Suprapubic skin (tissue), 4 donors: ENCODE data around the gene DDX5. TPM values are rescaled to one million over a fixed set of nuclear protein-coding genes. Genes with fewer than 3 reads are reported as not detected.

Source experiments
- DNase-seq, 2 donors: peaks; one replicate each; pipeline ENCODE4 v3.0.0-alpha.2; 2019; ENCODE audit warnings: low spot score in 2 of 2
- H3K27ac ChIP-seq: fragments of 200-600 bp; sonication (generic); one replicate; pipeline ENCODE4 v1.5.1; 2019
- H3K27me3 ChIP-seq: fragments of 200-600 bp; sonication (generic); one replicate; pipeline ENCODE4 v1.5.1; 2019
- H3K36me3 ChIP-seq: fragments of 200-600 bp; sonication (generic); one replicate; pipeline ENCODE4 v1.5.1; 2019
- H3K4me1 ChIP-seq: fragments of 200-600 bp; sonication (generic); one replicate; pipeline ENCODE4 v1.5.1; 2019
- H3K4me3 ChIP-seq: fragments of 200-600 bp; sonication (generic); one replicate; pipeline ENCODE4 v1.5.1; 2019; ENCODE audit warnings: mild to moderate bottlenecking
- H3K9me3 ChIP-seq: fragments of 200-600 bp; sonication (generic); one replicate; pipeline ENCODE4 v1.5.1; 2019
- CTCF ChIP-seq, 2 donors: fragments of 200-600 bp in 1 of 2; fragments of 450-650 bp in 1 of 2; sonication (generic) in 1 of 2; IDR thresholded peaks; one replicate each; pipeline ENCODE4 v1.5.1; 2016 to 2019; ENCODE audit warnings: antibody characterized with exemption in 2 of 2, mild to moderate bottlenecking in 1 of 2, moderate library complexity in 1 of 2
- EP300 ChIP-seq: sonication (generic); formaldehyde crosslinking; IDR thresholded peaks from one replicate; pipeline ENCODE4 v1.6.1; 2017; ENCODE audit warnings: antibody characterized with exemption
- POLR2A ChIP-seq, 2 donors: fragments of 450-650 bp; IDR thresholded peaks; one replicate each; pipeline ENCODE4 v1.6.1; 2017; ENCODE audit warnings: antibody characterized with exemption in 2 of 2, mild to moderate bottlenecking in 2 of 2, moderate library complexity in 2 of 2
- POLR2AphosphoS5 ChIP-seq, 3 donors: sonication (generic); formaldehyde crosslinking; IDR thresholded peaks; one replicate each; pipeline ENCODE4 v1.6.1; 2017; ENCODE audit warnings: antibody characterized with exemption in 3 of 3
- WGBS: methylation state at CpG from one replicate; pipeline ENCODE4 v1.1.5; 2018; 5-methylcytosine and 5-hydroxymethylcytosine counted together
- total RNA-seq, 4 donors: library from RNA; depleted of rRNA; stranded (reverse); fragments of >200 nt; gene quantifications; one replicate each; pipeline ENCODE4 v1.1.0, GENCODE V29; 2016

DDX5 gene
- total RNA-seq, 4 donors from 2014 or later = 532 to 1,402 (median 922) TPM

- no peak for DNase-seq
- H3K27me3 ChIP-seq = no peaks in the 10 kb centered on the region
- no peak overlapping the region for H3K27ac ChIP-seq
- H3K9me3 ChIP-seq = no peaks in the 10 kb centered on the region
- WGBS = 88% methylated on average over 2 of the region's 2 CpGs
- H3K36me3 ChIP-seq = peaks cover 85% of the 10 kb centered on the region
- TF ChIP-seq EP300 (no peak), POLR2AphosphoS5 (IDR thresholded peaks at IDR 0.05) (no peak), POLR2A (IDR thresholded peaks at IDR 0.05) (no peak), CTCF (IDR thresholded peaks at IDR 0.05) (no peak)
- peaks cover 4% of the 10 kb centered on the region for H3K4me1 ChIP-seq
- no peak overlapping the region for H3K4me3 ChIP-seq
Measured at GRCh38 chr17:64536913-64537312, 30.8 kb upstream of the DDX5 start.

- Histone ChIP-seq H3K27me3 (no peaks in the 10 kb centered on the region), H3K27ac (no peak overlapping the region), H3K9me3 (no peaks in the 10 kb centered on the region), H3K4me3 (no peak overlapping the region), H3K4me1 (peaks cover 6% of the 10 kb centered on the region), H3K36me3 (peaks cover 90% of the 10 kb centered on the region)
- TF ChIP-seq EP300 (no peak), POLR2A (IDR thresholded peaks at IDR 0.05) (no peak), CTCF (IDR thresholded peaks at IDR 0.05) (no peak), POLR2AphosphoS5 (IDR thresholded peaks at IDR 0.05) (no peak)
- WGBS = 75% methylated on average over 6 of the region's 6 CpGs
- no peak for DNase-seq
Measured at GRCh38 chr17:64535357-64535756, 29.3 kb upstream of the DDX5 start.

- peaks cover 95% of the 10 kb centered on the region for H3K36me3 ChIP-seq
- 65% methylated on average over 3 of the region's 3 CpGs for WGBS
- peaks cover 6% of the 10 kb centered on the region for H3K4me1 ChIP-seq
- H3K9me3 ChIP-seq = no peaks in the 10 kb centered on the region
- no peak for TF ChIP-seq POLR2A (IDR thresholded peaks at IDR 0.05)
- no peak for TF ChIP-seq CTCF (IDR thresholded peaks at IDR 0.05)
- no peak for TF ChIP-seq EP300
- TF ChIP-seq POLR2AphosphoS5 (IDR thresholded peaks at IDR 0.05) = no peak
- H3K27me3 ChIP-seq = no peaks in the 10 kb centered on the region
- DNase-seq = no peak
- no peak overlapping the region for H3K27ac ChIP-seq
- H3K4me3 ChIP-seq = no peak overlapping the region
Measured at GRCh38 chr17:64534187-64534586, 28.1 kb upstream of the DDX5 start.

GRCh38 chr17:64533784-64534183 is 27.7 kb upstream of the DDX5 start:
- WGBS = 94% methylated on average over 2 of the region's 2 CpGs
- Histone ChIP-seq H3K4me3 (no peak overlapping the region), H3K36me3 (peaks cover 98% of the 10 kb centered on the region), H3K4me1 (peaks cover 6% of the 10 kb centered on the region), H3K27me3 (no peaks in the 10 kb centered on the region), H3K9me3 (no peaks in the 10 kb centered on the region), H3K27ac (no peak overlapping the region)
- no peak for TF ChIP-seq CTCF (IDR thresholded peaks at IDR 0.05)
- no peak for TF ChIP-seq POLR2A (IDR thresholded peaks at IDR 0.05)
- TF ChIP-seq EP300 = no peak
- no peak for DNase-seq

GRCh38 chr17:64532409-64532808 is 26.3 kb upstream of the DDX5 start:
- Histone ChIP-seq H3K4me3 (no peak overlapping the region), H3K9me3 (no peaks in the 10 kb centered on the region), H3K36me3 (peaks cover 100% of the 10 kb centered on the region), H3K27ac (no peak overlapping the region), H3K4me1 (peaks cover 6% of the 10 kb centered on the region), H3K27me3 (no peaks in the 10 kb centered on the region)
- 88% methylated on average over 5 of the region's 5 CpGs for WGBS
- DNase-seq = no peak
- TF ChIP-seq POLR2AphosphoS5 (IDR thresholded peaks at IDR 0.05) (no peak), CTCF (IDR thresholded peaks at IDR 0.05) (no peak), EP300 (no peak), POLR2A (IDR thresholded peaks at IDR 0.05) (no peak)
